AG04449 (cell line): ENCODE measurements around the gene TACR1.

ENCODE experiments used
- CTCF ChIA-PET: fragments of 350-600 bp; formaldehyde crosslinking; extraction: SDS; loops from one replicate; lab custom pipeline; 2021; ENCODE audit warnings: antibody characterized with exemption; lab: Yijun Ruan, JAX
- POLR2A ChIA-PET: fragments of 400-600, 350-600 bp; formaldehyde crosslinking; extraction: SDS; loops from one replicate; lab custom pipeline; 2020; ENCODE audit warnings: antibody characterized with exemption, inconsistent platforms; lab: Yijun Ruan, JAX
- DNase-seq: peaks from one replicate; pipeline ENCODE4 v3.0.0-alpha.2; 2010; ENCODE audit warnings: low read depth, low spot score
- H3K4me3 ChIP-seq: 2 replicates; pipeline ENCODE4 v1.5.1; 2011; ENCODE audit warnings: low read depth, mild to moderate bottlenecking, control low read depth, low read length
- CTCF ChIP-seq: IDR thresholded peaks from one replicate; pipeline ENCODE4 v1.5.1; 2011; ENCODE audit warnings: mild to moderate bottlenecking, moderate library complexity, low read length, control low read depth, inconsistent platforms; ENCODE audit not compliant: insufficient read depth; ENCODE audit errors: missing control alignments

The TACR1 gene

GRCh38 chr2:75142081-75142480, 57.2 kb downstream of the TACR1 start:
- no peak for TF ChIP-seq CTCF
- CTCF ChIA-PET = interaction anchor here (0.7 to 1.4 kb wide), 2 partner anchors 13 to 44 kb away, joined by 3 to 4 read pairs; no protein-coding TSS in a partner anchor
- DNase-seq = no peak
- POLR2A ChIA-PET = no interaction called here
- H3K4me3 ChIP-seq = no peak overlapping the region

DNA sequence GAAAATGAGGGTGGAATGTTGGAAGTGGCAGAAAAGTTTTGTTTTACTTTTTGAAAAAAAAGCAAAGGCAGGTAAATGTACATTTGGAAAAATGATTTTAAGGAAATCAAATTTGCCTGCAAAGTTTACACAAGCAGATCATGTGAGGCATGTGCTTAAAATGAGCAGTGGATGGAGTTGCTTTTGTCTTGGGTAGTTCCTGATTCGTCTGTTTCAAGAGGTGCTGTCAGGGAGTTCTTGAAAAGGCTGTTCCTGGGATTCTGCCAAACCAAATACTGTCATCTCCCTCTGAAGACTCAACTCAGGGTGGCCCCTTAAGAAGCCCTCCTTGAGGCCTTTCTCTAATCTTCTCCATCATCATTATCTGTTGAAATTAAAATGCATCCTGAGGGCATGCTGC, 59.0 kb downstream of the TACR1 start:
- no peak for DNase-seq

DNA sequence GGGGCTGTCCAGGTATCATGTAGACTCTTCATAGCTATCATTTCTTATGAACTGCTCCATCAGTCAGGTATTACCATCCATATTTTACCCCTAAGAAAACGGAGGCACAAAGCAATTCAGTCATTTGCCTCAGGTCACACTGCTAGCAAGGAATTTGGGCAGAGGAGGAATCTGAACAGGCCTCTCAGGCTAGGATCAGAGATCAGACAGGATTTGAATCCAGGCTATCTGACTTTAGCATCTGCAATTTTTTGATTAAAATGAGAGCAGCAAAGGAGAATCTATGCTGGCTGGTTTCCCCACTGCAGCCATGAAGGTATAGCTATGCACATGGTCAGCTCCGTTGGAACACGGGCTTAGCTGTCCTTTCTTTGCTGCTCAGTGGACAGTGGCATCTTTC, 60.1 kb downstream of the TACR1 start:
- ChIA-PET CTCF (interaction anchor here (1.2 kb wide), 1 partner anchor 489 kb away, joined by 3 read pairs; no protein-coding TSS in a partner anchor), POLR2A (no interaction called here)
- no peak overlapping the region for H3K4me3 ChIP-seq
- no peak for DNase-seq
- TF ChIP-seq CTCF = no peak

More for the DNA sequence above, 59.0 kb downstream of the TACR1 start:
- no peak overlapping the region for H3K4me3 ChIP-seq
- ChIA-PET POLR2A (no interaction called here), CTCF (no interaction called here)
- no peak for TF ChIP-seq CTCF

DNA sequence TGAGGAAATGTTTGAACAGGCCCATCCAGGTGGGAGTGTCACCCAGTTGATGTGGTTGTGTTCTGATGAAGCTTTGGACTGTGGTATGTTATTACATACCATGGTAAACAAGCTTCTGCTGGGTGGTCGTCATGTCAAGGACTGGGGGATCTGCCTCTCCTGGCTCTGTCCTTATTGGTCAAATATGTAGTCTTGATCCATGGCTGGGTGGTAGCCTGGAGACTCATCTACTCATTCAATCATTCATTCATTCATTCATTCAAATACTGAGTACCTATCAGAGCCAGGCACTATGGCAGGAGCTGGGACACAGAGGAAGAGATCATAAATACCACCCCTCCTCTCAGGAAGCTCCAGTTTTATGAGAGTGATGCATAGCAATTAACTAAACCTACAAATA, 60.8 kb downstream of the TACR1 start:
- no peak for DNase-seq
- TF ChIP-seq CTCF = no peak
- ChIA-PET CTCF (interaction anchor here (1.2 to 1.3 kb wide), 2 partner anchors 74 to 489 kb away, joined by 3 read pairs; no protein-coding TSS in a partner anchor), POLR2A (no interaction called here)
- no peak overlapping the region for H3K4me3 ChIP-seq

DNA sequence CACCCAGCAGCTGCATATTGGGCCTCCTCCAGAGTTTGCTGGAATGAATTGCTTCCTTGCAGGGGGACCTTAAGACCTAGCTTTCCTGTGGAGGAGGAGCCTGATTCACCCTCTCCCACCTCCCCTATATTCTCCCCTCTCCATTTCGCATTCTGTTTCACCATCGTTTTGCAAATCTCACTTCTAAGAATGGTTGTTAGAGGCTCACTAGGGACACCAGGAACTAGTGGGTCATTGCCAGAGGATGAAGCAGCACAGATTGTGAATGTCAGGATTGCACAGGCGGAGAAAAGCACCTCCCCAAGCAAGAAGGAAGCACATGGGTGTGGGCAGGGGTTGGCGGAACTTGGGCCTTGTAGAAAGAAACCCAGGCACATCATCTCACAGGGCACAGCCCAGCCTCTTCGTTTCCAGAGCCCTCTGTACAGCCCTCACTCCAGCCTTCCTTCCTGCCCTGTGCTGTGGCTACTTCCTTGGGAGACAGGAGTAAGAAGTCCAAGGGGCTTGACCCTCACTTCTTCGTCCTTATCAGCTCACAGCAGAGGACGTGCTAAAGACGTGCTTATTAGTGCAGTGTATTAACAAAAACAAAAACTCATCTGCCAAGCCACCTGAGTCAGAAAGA, 63.4 kb downstream of the TACR1 start:
- no peak for TF ChIP-seq CTCF
- no peak for DNase-seq
- CTCF ChIA-PET = interaction anchor here (1.4 kb wide), 1 partner anchor 445 kb away, joined by 3 read pairs; no protein-coding TSS in a partner anchor
- no peak overlapping the region for H3K4me3 ChIP-seq
- POLR2A ChIA-PET = no interaction called here

DNA sequence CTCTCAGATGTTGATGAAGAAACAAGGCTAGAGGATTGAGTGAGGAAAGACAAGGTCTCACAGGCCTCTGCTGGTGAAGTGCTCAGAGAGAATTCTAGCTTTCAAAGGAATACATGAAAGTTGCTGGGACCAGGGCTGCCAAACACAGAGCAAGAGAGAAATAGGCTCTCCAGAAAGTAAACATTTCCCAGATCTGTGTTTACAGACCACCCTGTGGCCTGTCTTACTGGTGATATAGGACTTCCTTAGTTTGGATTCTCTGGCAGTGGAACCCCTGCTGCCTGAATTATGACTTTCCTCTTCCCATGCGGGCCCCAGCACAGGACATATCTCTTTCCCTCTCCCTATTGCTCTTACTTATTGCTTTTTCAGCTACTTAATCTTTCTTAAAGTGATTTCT, 64.5 kb downstream of the TACR1 start:
- POLR2A ChIA-PET = no interaction called here
- no peak for TF ChIP-seq CTCF
- no peak overlapping the region for H3K4me3 ChIP-seq

More for the DNA sequence above, 64.5 kb downstream of the TACR1 start:
- no peak for DNase-seq
- CTCF ChIA-PET = interaction anchor here (1.2 to 1.4 kb wide), 3 partner anchors 9 to 444 kb away, joined by 3 read pairs; no protein-coding TSS in a partner anchor
